Activated CD4-positive, alpha-beta T cell treated with anti-CD3 and anti-CD28 coated beads, Interleukin-2, amount 50 U/mL, for 24 hours (primary cell): ENCODE measurements around the gene SOCS6.
"Not testable (repeated sequence)": the region's sequence is repeated elsewhere in the genome, so short reads cannot be mapped to it uniquely, and the experiment has no call there.

Experiments
- DNase-seq, 2 donors: peaks; one replicate each; pipeline ENCODE4 v3.0.0-alpha.2; 2020; ENCODE audit warnings: low read depth in 1 of 2, low spot score in 1 of 2

The SOCS6 gene

GRCh38 chr18:70288851-70289328 is at the start of gene SOCS6:
Gene SOCS6, plus strand, starts transcription at chr18:70289045. Its CDS starts 35,624 bp downstream, at chr18:70324669.
- no peak for DNase-seq

- DNase-seq, result no peak
Measured at GRCh38 chr18:70243131-70243929, 45.5 kb upstream of the SOCS6 start.

- no peak for DNase-seq
Measured at GRCh38 chr18:70246061-70246466, 42.8 kb upstream of the SOCS6 start.

GRCh38 chr18:70249118-70249517 is 39.7 kb upstream of the SOCS6 start:
- DNase-seq, result no peak

GRCh38 chr18:70249861-70250260 is 39.0 kb upstream of the SOCS6 start:
- not testable (repeated sequence) for DNase-seq

- DNase-seq, result no peak
Measured at GRCh38 chr18:70250781-70251180, 38.1 kb upstream of the SOCS6 start.

- no peak for DNase-seq
Measured at GRCh38 chr18:70256184-70256583, 32.7 kb upstream of the SOCS6 start.

- DNase-seq, result no peak
Measured at GRCh38 chr18:70256994-70257393, 31.9 kb upstream of the SOCS6 start.

GRCh38 chr18:70258243-70258642 is 30.6 kb upstream of the SOCS6 start:
- no peak for DNase-seq

GRCh38 chr18:70260683-70261082 is 28.2 kb upstream of the SOCS6 start:
- DNase-seq, result no peak

- no peak for DNase-seq
Measured at GRCh38 chr18:70261141-70261788, 27.6 kb upstream of the SOCS6 start.

GRCh38 chr18:70263336-70263735 is 25.5 kb upstream of the SOCS6 start:
- no peak for DNase-seq

- DNase-seq, result no peak
Measured at GRCh38 chr18:70271742-70272141, 17.1 kb upstream of the SOCS6 start.

GRCh38 chr18:70273021-70273420 is 15.8 kb upstream of the SOCS6 start:
- DNase-seq, result no peak

- no peak for DNase-seq
Measured at GRCh38 chr18:70276416-70277191, 12.2 kb upstream of the SOCS6 start.

- DNase-seq, result no peak
Measured at GRCh38 chr18:70279470-70279869, 9.4 kb upstream of the SOCS6 start.

- no peak for DNase-seq
Measured at GRCh38 chr18:70280007-70280925, 8.6 kb upstream of the SOCS6 start.

GRCh38 chr18:70284976-70285620 is 3.7 kb upstream of the SOCS6 start:
- no peak for DNase-seq

- DNase-seq, result no peak
Measured at GRCh38 chr18:70287731-70288130, 1.1 kb upstream of the SOCS6 start.

- DNase-seq, result no peak
Measured at GRCh38 chr18:70288171-70288850, 534 bp upstream of the SOCS6 start.
